ENCODE measurements around the gene PLK5. TPM values are rescaled to one million over a fixed set of nuclear protein-coding genes. Genes with fewer than 3 reads are reported as not detected.

The PLK5 gene
- total RNA-seq, 1 donor from 2014 or later = not detected

Other genes with a start within 250 kb of the PLK5 start
- 115 and 126 TPM in 2 replicates for gene FAM174C, start 248.5 kb upstream of the PLK5 start, total RNA-seq
- gene EFNA2, start 238.2 kb upstream of the PLK5 start, total RNA-seq = not detected in 2 replicates
- gene NDUFS7, start 140.2 kb upstream of the PLK5 start, total RNA-seq = 108 and 110 TPM in 2 replicates
- gene GAMT, start 122.5 kb upstream of the PLK5 start, total RNA-seq = 28.8 and 32.6 TPM in 2 replicates
- gene DAZAP1, start 116.5 kb upstream of the PLK5 start, total RNA-seq = 299 and 323 TPM in 2 replicates
- gene RPS15, start 85.7 kb upstream of the PLK5 start, total RNA-seq = 1,536 and 1,542 TPM in 2 replicates
- gene APC2, start 74.0 kb upstream of the PLK5 start, total RNA-seq = 0.16 and 0.24 TPM in 2 replicates
- gene C19orf25, start 44.9 kb upstream of the PLK5 start, total RNA-seq = 34.0 and 38.0 TPM in 2 replicates
- gene PCSK4, start 33.7 kb upstream of the PLK5 start, total RNA-seq = 1.0 and 1.6 TPM in 2 replicates
- gene REEP6, start 32.9 kb upstream of the PLK5 start, total RNA-seq = 1.1 and 1.7 TPM in 2 replicates
- 5.4 and 6.6 TPM in 2 replicates for gene ADAMTSL5, start 11.1 kb upstream of the PLK5 start, total RNA-seq
- gene MEX3D, start 44.2 kb downstream of the PLK5 start, total RNA-seq = 15.9 and 16.1 TPM in 2 replicates
- gene MBD3, start 68.8 kb downstream of the PLK5 start, total RNA-seq = 132 and 140 TPM in 2 replicates
- gene UQCR11, start 81.4 kb downstream of the PLK5 start, total RNA-seq = 194 and 195 TPM in 2 replicates
- 147 and 154 TPM in 2 replicates for gene TCF3, start 128.5 kb downstream of the PLK5 start, total RNA-seq
- not detected in 2 replicates for gene ONECUT3, start 229.4 kb downstream of the PLK5 start, total RNA-seq

Measured in activated CD4-positive, alpha-beta T cell treated with anti-CD3 and anti-CD28 coated beads, Interleukin-2, amount 10 ng/mL, durations not matched to agents 24 days and 14 days (primary cell).